Activated CD4-positive, alpha-beta memory T cell treated with anti-CD3 and anti-CD28 coated beads, Interleukin-2, amount 10 ng/mL, durations not matched to agents 7 days and 5 days (primary cell): ENCODE measurements around the gene CDH19. TPM values are rescaled to one million over a fixed set of nuclear protein-coding genes. Genes with fewer than 3 reads are reported as not detected.

Source experiments
- CTCF ChIA-PET: fragments of 350-600 bp; sonication (Branson Sonifier 250); formaldehyde crosslinking; loops from one replicate; lab custom pipeline; 2021; ENCODE audit warnings: antibody characterized with exemption, inconsistent platforms; lab: Charles Lee
- POLR2A ChIA-PET: fragments of 350-600 bp; sonication (Branson Sonifier 250); formaldehyde crosslinking; loops from one replicate; lab custom pipeline; 2021; ENCODE audit warnings: antibody characterized with exemption; lab: Charles Lee
- DNase-seq: peaks from one replicate; pipeline ENCODE4 v3.0.0-alpha.2; 2020
- H3K27ac Mint-ChIP-seq: one replicate; pipeline ENCODE4 v1.8.0; 2021; ENCODE audit warnings: mild to moderate bottlenecking, mixed read lengths
- H3K27me3 Mint-ChIP-seq: one replicate; pipeline ENCODE4 v1.8.0; 2021; ENCODE audit warnings: mixed read lengths
- H3K36me3 Mint-ChIP-seq: one replicate; pipeline ENCODE4 v1.8.0; 2021; ENCODE audit warnings: low read depth, mixed read lengths
- H3K4me1 Mint-ChIP-seq: one replicate; pipeline ENCODE4 v1.8.0; 2021; ENCODE audit warnings: mixed read lengths
- H3K4me3 Mint-ChIP-seq: one replicate; pipeline ENCODE4 v1.8.0; 2021; ENCODE audit warnings: mild to moderate bottlenecking, mixed read lengths
- H3K9me3 Mint-ChIP-seq: one replicate; pipeline ENCODE4 v1.8.0; 2021; ENCODE audit warnings: mixed read lengths
- total RNA-seq, 2 experiments: library from RNA; stranded (reverse); gene quantifications; one replicate each; pipeline ENCODE4 v1.2.3, GENCODE V29; 2021

Gene CDH19
- total RNA-seq, 2 experiments from 2014 or later = not detected

GRCh38 chr18:66557091-66557490 lies 46.8 kb downstream of the CDH19 start:
- no peaks in the 10 kb centered on the region for H3K27me3 Mint-ChIP-seq
- CTCF ChIA-PET = no interaction called here
- no peaks in the 10 kb centered on the region for H3K36me3 Mint-ChIP-seq
- POLR2A ChIA-PET = no interaction called here
- H3K9me3 Mint-ChIP-seq = no peaks in the 10 kb centered on the region
- H3K4me3 Mint-ChIP-seq = no peak overlapping the region
- no peak overlapping the region for H3K27ac Mint-ChIP-seq
- no peaks in the 10 kb centered on the region for H3K4me1 Mint-ChIP-seq
- DNase-seq = no peak

GRCh38 chr18:66555585-66555984 lies 48.3 kb downstream of the CDH19 start:
- CTCF ChIA-PET = no interaction called here
- Mint-ChIP-seq H3K9me3 (no peaks in the 10 kb centered on the region), H3K27me3 (no peaks in the 10 kb centered on the region), H3K27ac (no peak overlapping the region), H3K4me1 (no peaks in the 10 kb centered on the region), H3K36me3 (no peaks in the 10 kb centered on the region), H3K4me3 (no peak overlapping the region)
- POLR2A ChIA-PET = no interaction called here
- no peak for DNase-seq

GRCh38 chr18:66553824-66554223 lies 50.1 kb downstream of the CDH19 start:
- DNase-seq = no peak
- ChIA-PET POLR2A (no interaction called here), CTCF (no interaction called here)
- H3K4me1 Mint-ChIP-seq = no peaks in the 10 kb centered on the region
- no peaks in the 10 kb centered on the region for H3K36me3 Mint-ChIP-seq
- no peak overlapping the region for H3K27ac Mint-ChIP-seq
- H3K4me3 Mint-ChIP-seq = no peak overlapping the region
- H3K9me3 Mint-ChIP-seq = peaks cover under 1% of the 10 kb centered on the region
- no peaks in the 10 kb centered on the region for H3K27me3 Mint-ChIP-seq

- Mint-ChIP-seq H3K27ac (no peak overlapping the region), H3K9me3 (peaks cover 8% of the 10 kb centered on the region), H3K27me3 (no peaks in the 10 kb centered on the region), H3K4me1 (no peaks in the 10 kb centered on the region), H3K36me3 (no peaks in the 10 kb centered on the region), H3K4me3 (no peak overlapping the region)
- POLR2A ChIA-PET = no interaction called here
- CTCF ChIA-PET = no interaction called here
- DNase-seq = no peak
These were observed 53.5 kb downstream of the CDH19 start for GRCh38 chr18:66550366-66550765.

GRCh38 chr18:66548747-66549146 lies 55.1 kb downstream of the CDH19 start:
- H3K4me1 Mint-ChIP-seq = no peaks in the 10 kb centered on the region
- no peaks in the 10 kb centered on the region for H3K36me3 Mint-ChIP-seq
- no peak overlapping the region for H3K4me3 Mint-ChIP-seq
- no peak overlapping the region for H3K27ac Mint-ChIP-seq
- ChIA-PET POLR2A (no interaction called here), CTCF (no interaction called here)
- H3K9me3 Mint-ChIP-seq = peaks cover 8% of the 10 kb centered on the region
- no peak for DNase-seq
- H3K27me3 Mint-ChIP-seq = no peaks in the 10 kb centered on the region

GRCh38 chr18:66534110-66534509 lies 69.8 kb downstream of the CDH19 start:
- no peak for DNase-seq
- Mint-ChIP-seq H3K4me3 (no peak overlapping the region), H3K27ac (no peak overlapping the region), H3K4me1 (no peaks in the 10 kb centered on the region), H3K36me3 (no peaks in the 10 kb centered on the region), H3K27me3 (no peaks in the 10 kb centered on the region), H3K9me3 (peaks cover 3% of the 10 kb centered on the region)
- ChIA-PET CTCF (no interaction called here), POLR2A (no interaction called here)

- CTCF ChIA-PET = no interaction called here
- Mint-ChIP-seq H3K4me1 (no peaks in the 10 kb centered on the region), H3K36me3 (no peaks in the 10 kb centered on the region), H3K27ac (no peak overlapping the region), H3K9me3 (peaks cover 3% of the 10 kb centered on the region), H3K27me3 (no peaks in the 10 kb centered on the region), H3K4me3 (no peak overlapping the region)
- no peak for DNase-seq
- POLR2A ChIA-PET = no interaction called here
These were observed 70.2 kb downstream of the CDH19 start for GRCh38 chr18:66533693-66534092.

- no peak overlapping the region for H3K27ac Mint-ChIP-seq
- H3K36me3 Mint-ChIP-seq = no peaks in the 10 kb centered on the region
- no peak for DNase-seq
- H3K4me3 Mint-ChIP-seq = no peak overlapping the region
- H3K27me3 Mint-ChIP-seq = no peaks in the 10 kb centered on the region
- H3K9me3 Mint-ChIP-seq = no peaks in the 10 kb centered on the region
- ChIA-PET CTCF (no interaction called here), POLR2A (no interaction called here)
- no peaks in the 10 kb centered on the region for H3K4me1 Mint-ChIP-seq
These were observed 80.5 kb downstream of the CDH19 start for GRCh38 chr18:66523219-66523991.

- no peaks in the 10 kb centered on the region for H3K9me3 Mint-ChIP-seq
- H3K27ac Mint-ChIP-seq = no peak overlapping the region
These were observed 89.9 kb downstream of the CDH19 start for GRCh38 chr18:66513996-66514395.

GRCh38 chr18:66511792-66512191 lies 92.1 kb downstream of the CDH19 start:
- no peak overlapping the region for H3K27ac Mint-ChIP-seq
- peaks cover 2% of the 10 kb centered on the region for H3K9me3 Mint-ChIP-seq
- no peak overlapping the region for H3K4me3 Mint-ChIP-seq
- no peaks in the 10 kb centered on the region for H3K36me3 Mint-ChIP-seq
- ChIA-PET POLR2A (no interaction called here), CTCF (no interaction called here)
- H3K4me1 Mint-ChIP-seq = no peaks in the 10 kb centered on the region
- DNase-seq = no peak
- no peaks in the 10 kb centered on the region for H3K27me3 Mint-ChIP-seq

More at GRCh38 chr18:66513996-66514395, 89.9 kb downstream of the CDH19 start:
- no peaks in the 10 kb centered on the region for H3K27me3 Mint-ChIP-seq
- ChIA-PET CTCF (no interaction called here), POLR2A (no interaction called here)
- no peak for DNase-seq
- H3K36me3 Mint-ChIP-seq = no peaks in the 10 kb centered on the region
- no peaks in the 10 kb centered on the region for H3K4me1 Mint-ChIP-seq
- H3K4me3 Mint-ChIP-seq = no peak overlapping the region

GRCh38 chr18:66511289-66511688 lies 92.6 kb downstream of the CDH19 start:
- CTCF ChIA-PET = no interaction called here
- no peak overlapping the region for H3K4me3 Mint-ChIP-seq

GRCh38 chr18:66510357-66511045 lies 93.4 kb downstream of the CDH19 start:
- no peaks in the 10 kb centered on the region for H3K36me3 Mint-ChIP-seq
- no peaks in the 10 kb centered on the region for H3K4me1 Mint-ChIP-seq
- DNase-seq = no peak
- H3K9me3 Mint-ChIP-seq = peaks cover 4% of the 10 kb centered on the region
- CTCF ChIA-PET = no interaction called here
- H3K4me3 Mint-ChIP-seq = no peak overlapping the region
- H3K27ac Mint-ChIP-seq = no peak overlapping the region
- no peaks in the 10 kb centered on the region for H3K27me3 Mint-ChIP-seq
- POLR2A ChIA-PET = no interaction called here

More at GRCh38 chr18:66511289-66511688, 92.6 kb downstream of the CDH19 start:
- H3K36me3 Mint-ChIP-seq = no peaks in the 10 kb centered on the region
- POLR2A ChIA-PET = no interaction called here
- no peaks in the 10 kb centered on the region for H3K4me1 Mint-ChIP-seq
- H3K27ac Mint-ChIP-seq = no peak overlapping the region
- H3K9me3 Mint-ChIP-seq = peaks cover 2% of the 10 kb centered on the region
- H3K27me3 Mint-ChIP-seq = no peaks in the 10 kb centered on the region
- no peak for DNase-seq

GRCh38 chr18:66508937-66509336 lies 95.0 kb downstream of the CDH19 start:
- no peak overlapping the region for H3K27ac Mint-ChIP-seq
- CTCF ChIA-PET = no interaction called here
- no peaks in the 10 kb centered on the region for H3K4me1 Mint-ChIP-seq
- H3K9me3 Mint-ChIP-seq = peaks cover 4% of the 10 kb centered on the region
- no peaks in the 10 kb centered on the region for H3K36me3 Mint-ChIP-seq
- DNase-seq = no peak
- H3K27me3 Mint-ChIP-seq = no peaks in the 10 kb centered on the region
- POLR2A ChIA-PET = no interaction called here
- no peak overlapping the region for H3K4me3 Mint-ChIP-seq

- H3K36me3 Mint-ChIP-seq = no peaks in the 10 kb centered on the region
- H3K4me3 Mint-ChIP-seq = no peak overlapping the region
- no peaks in the 10 kb centered on the region for H3K27me3 Mint-ChIP-seq
- H3K9me3 Mint-ChIP-seq = peaks cover 4% of the 10 kb centered on the region
- no peak overlapping the region for H3K27ac Mint-ChIP-seq
- no peak for DNase-seq
- POLR2A ChIA-PET = no interaction called here
- CTCF ChIA-PET = no interaction called here
- no peaks in the 10 kb centered on the region for H3K4me1 Mint-ChIP-seq
These were observed 97.7 kb downstream of the CDH19 start for GRCh38 chr18:66506178-66506577.
